Right lobe of liver (tissue), 6 donors: ENCODE measurements around the gene LEAP2. TPM values are rescaled to one million over a fixed set of nuclear protein-coding genes. Genes with fewer than 3 reads are reported as not detected.
A peak's percentile ranks its signal among the peaks of the same experiment; 100 is the strongest.

Experiments
- ATAC-seq, 4 donors: fragments of 200-7000 bp; cut with Tn5 transposase; one replicate each; pipeline ENCODE4 v1.9.1; 2020; ENCODE audit warnings: mild to moderate bottlenecking in 4 of 4, moderate library complexity in 4 of 4
- DNase-seq, 3 donors: peaks; one replicate each; pipeline ENCODE4 v3.0.0-alpha.2; 2020
- H3K27ac ChIP-seq, 3 donors: fragments of 200-600 bp; one replicate each; pipeline ENCODE4 v1.8.0; 2022
- H3K27me3 ChIP-seq, 2 donors: fragments of 200-600 bp; one replicate each; pipeline ENCODE4 v1.8.0; 2022
- H3K36me3 ChIP-seq, 4 donors: fragments of 200-600 bp; sonication (generic) in 1 of 4; one replicate each; pipeline versions ENCODE4 v1.5.1 to v1.8.0; 2017 to 2022; ENCODE audit warnings: control low read depth in 1 of 4
- H3K4me1 ChIP-seq, 4 donors: fragments of 200-600 bp; sonication (generic) in 1 of 4; one replicate each; pipeline versions ENCODE4 v1.5.1 to v1.8.0; 2017 to 2022; ENCODE audit warnings: control low read depth in 1 of 4
- H3K4me3 ChIP-seq, 3 donors: fragments of 200-600 bp; one replicate each; pipeline ENCODE4 v1.8.0; 2022
- H3K9me3 ChIP-seq, 4 donors: fragments of 200-600 bp; sonication (generic) in 1 of 4; one replicate each; pipeline versions ENCODE4 v1.5.1 to v1.8.0; 2017 to 2022; ENCODE audit warnings: control low read depth in 1 of 4
- POLR2A ChIP-seq: fragments of 450-650 bp; IDR thresholded peaks from one replicate; pipeline ENCODE4 v1.6.1; 2017; ENCODE audit warnings: antibody characterized with exemption, mild to moderate bottlenecking
- WGBS: methylation state at CpG from one replicate; pipeline ENCODE4 v1.1.6; 2018; ENCODE audit warnings: low coverage, low lambda C conversion rate; ENCODE audit not compliant: insufficient coverage; ENCODE audit errors: missing lambda C conversion rate; 5-methylcytosine and 5-hydroxymethylcytosine counted together
- intact Hi-C, 2 donors: fragments of 100-400 bp; cut with DNase I; formaldehyde crosslinking; loops; one replicate each; pipeline versions ENCODE4 v1.11.2 to v1.14.1; 2022
- total RNA-seq, 6 experiments: library from RNA; depleted of rRNA in 2 of 6; stranded (reverse); fragments of >200 nt in 2 of 6; fragmentation: NEBNext Ultra II Directional in 3 of 6; extraction: Animal tissue kit (Norgen Biotek cat#: 25700) in 3 of 6; gene quantifications; one replicate each; pipeline versions ENCODE4 v1.1.0 to v1.2.4, GENCODE V29; 2016 to 2023
- TF ChIP-seq, protein P1 (sequence below), 4 donors: fragments of 200-600 bp in 3 of 4; fragments of 450-650 bp in 1 of 4; IDR thresholded peaks; one replicate each; pipeline versions ENCODE4 v1.5.1 to v1.8.0; 2016 to 2022; ENCODE audit warnings: antibody characterized with exemption in 4 of 4, mild to moderate bottlenecking in 2 of 4
- donor health status: DM: no; HTN: yes; CAD: no.
- donor health status: DM: no; HTN: no; CAD: no.
- donor health status: DM: no; HTN: no; CAD: no.
- donor health status: DM: no; HTN: yes; CAD: no.
- donor health status: DM: no; HTN: yes; CAD: no.

The LEAP2 gene
- total RNA-seq, 6 experiments from 2014 or later = 120 to 439 (median 214) TPM

DNA sequence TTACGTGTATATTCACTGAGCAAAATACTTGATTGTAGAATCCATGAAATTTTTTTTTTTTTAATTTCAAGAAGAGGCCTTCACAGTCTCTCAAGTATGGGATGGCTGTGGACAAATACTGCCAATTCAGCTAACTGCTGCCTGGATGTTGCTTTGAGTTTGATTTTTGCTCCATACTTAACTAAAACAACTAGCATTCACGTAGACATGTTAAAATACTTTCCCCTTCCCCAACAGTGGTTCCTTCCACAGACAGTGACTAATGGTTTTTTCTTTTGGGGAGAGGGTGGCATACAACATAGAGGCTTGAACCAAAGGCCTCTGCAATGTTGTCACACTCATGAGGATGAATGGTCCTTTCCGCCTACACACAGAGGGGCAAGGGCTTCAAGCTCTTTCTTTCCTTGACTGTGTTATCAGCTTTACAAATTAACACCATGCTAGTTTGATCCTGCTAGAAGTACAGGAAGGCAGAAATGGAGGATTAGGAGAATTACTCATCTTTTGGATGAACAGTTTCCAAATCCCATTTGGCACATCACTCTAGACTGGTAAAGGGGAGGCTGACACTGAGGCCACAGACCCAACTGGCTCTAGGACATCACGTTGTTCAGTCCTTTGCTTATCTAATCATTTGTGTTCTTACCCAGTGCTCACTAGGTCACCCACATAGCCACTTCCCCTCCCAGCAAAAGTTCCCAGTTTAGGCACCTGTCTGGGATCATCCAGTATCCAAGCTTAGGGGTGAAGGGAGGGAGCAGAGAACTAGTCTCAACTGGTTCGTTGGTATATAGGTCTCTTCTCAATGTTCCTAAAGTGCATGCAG lies 1.8 kb upstream of the LEAP2 start:
- intact Hi-C loops = loop anchor here in 1 of 2 donors (5.0 kb wide), 1 partner anchor 34 kb away; no protein-coding TSS in a partner anchor
- Histone ChIP-seq H3K4me3 (no peak overlapping the region), H3K36me3 (peaks cover 2 to 40% (median 15%) of the 10 kb centered on the region in 4 donors), H3K4me1 (peaks cover 2 to 60% (median 24%) of the 10 kb centered on the region in 4 donors), H3K27ac (peak overlapping the region; percentile 61 to 96 (median 84)), H3K9me3 (no peaks in the 10 kb centered on the region), H3K27me3 (no peaks in the 10 kb centered on the region)
- ATAC-seq (peak in 1 of 4 donors; percentile 6), DNase-seq (no peak)
- WGBS = 67% methylated on average over 5 of the region's 5 CpGs
- peak; percentile 65 for TF ChIP-seq POLR2A
- TF ChIP-seq, protein P1, sequence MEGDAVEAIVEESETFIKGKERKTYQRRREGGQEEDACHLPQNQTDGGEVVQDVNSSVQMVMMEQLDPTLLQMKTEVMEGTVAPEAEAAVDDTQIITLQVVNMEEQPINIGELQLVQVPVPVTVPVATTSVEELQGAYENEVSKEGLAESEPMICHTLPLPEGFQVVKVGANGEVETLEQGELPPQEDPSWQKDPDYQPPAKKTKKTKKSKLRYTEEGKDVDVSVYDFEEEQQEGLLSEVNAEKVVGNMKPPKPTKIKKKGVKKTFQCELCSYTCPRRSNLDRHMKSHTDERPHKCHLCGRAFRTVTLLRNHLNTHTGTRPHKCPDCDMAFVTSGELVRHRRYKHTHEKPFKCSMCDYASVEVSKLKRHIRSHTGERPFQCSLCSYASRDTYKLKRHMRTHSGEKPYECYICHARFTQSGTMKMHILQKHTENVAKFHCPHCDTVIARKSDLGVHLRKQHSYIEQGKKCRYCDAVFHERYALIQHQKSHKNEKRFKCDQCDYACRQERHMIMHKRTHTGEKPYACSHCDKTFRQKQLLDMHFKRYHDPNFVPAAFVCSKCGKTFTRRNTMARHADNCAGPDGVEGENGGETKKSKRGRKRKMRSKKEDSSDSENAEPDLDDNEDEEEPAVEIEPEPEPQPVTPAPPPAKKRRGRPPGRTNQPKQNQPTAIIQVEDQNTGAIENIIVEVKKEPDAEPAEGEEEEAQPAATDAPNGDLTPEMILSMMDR (IDR thresholded peaks at IDR 0.05) = no peak

DNA sequence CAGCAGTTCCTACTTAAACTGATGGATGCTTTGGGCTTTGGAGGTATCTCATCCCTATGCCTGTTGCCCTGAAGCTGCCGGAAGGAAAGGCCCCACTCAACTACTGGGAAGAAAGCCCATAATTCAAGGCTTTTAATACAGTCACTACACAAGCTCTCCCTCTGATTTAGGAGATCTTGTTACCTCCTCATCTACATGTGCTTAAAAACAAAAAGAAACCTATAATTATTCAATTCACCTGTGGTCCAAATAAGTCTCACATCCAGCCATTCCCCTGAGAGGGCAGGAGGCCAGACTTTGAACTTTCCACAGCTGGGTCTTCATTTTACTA lies 715 bp upstream of the LEAP2 start:
- H3K4me1 ChIP-seq = peaks cover under 1 to 54% (median 22%) of the 10 kb centered on the region in 4 donors
- H3K9me3 ChIP-seq = no peaks in the 10 kb centered on the region
- 0% methylated on average over 1 of the region's 1 CpG for WGBS
- intact Hi-C loops = loop anchor here in 1 of 2 donors (5.0 kb wide), 1 partner anchor 35 kb away; no protein-coding TSS in a partner anchor
- TF ChIP-seq, protein P1 (IDR thresholded peaks at IDR 0.05) = no peak
- TF ChIP-seq POLR2A = no peak
- peaks cover 2 to 45% (median 17%) of the 10 kb centered on the region in 4 donors for H3K36me3 ChIP-seq
- peak overlapping the region; percentile 61 to 96 (median 84) for H3K27ac ChIP-seq
- H3K27me3 ChIP-seq = no peaks in the 10 kb centered on the region
- DNase-seq (peak in 1 of 3 donors; percentile 63), ATAC-seq (no peak)
- H3K4me3 ChIP-seq = peak overlapping the region in 1 of 3 donors; percentile 0

DNA sequence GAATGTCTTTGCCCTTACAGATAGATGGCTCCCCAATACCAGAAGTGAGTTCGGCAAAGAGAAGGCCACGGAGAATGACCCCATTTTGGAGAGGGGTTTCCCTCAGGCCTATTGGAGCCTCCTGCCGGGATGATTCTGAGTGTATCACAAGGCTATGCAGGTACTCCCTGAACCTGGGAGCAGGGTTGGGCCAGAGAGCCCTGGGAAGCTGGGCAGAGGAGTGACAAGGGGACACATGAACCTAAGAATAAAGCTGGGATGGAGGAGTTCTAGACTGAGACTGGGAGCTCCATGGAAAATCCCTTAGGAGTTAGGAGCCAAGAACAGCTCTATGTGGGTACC lies 433 bp downstream of the LEAP2 start:
- Histone ChIP-seq H3K27me3 (no peaks in the 10 kb centered on the region), H3K4me1 (peaks cover 0 to 42% (median 18%) of the 10 kb centered on the region in 4 donors), H3K36me3 (peaks cover 0 to 39% (median 15%) of the 10 kb centered on the region in 4 donors), H3K4me3 (peak overlapping the region; percentile 46 to 85 (median 69)), H3K27ac (peak overlapping the region; percentile 93 to 98 (median 96)), H3K9me3 (no peaks in the 10 kb centered on the region)
- 37% methylated on average over 2 of the region's 3 CpGs for WGBS
- TF ChIP-seq POLR2A = no peak
- TF ChIP-seq, protein P1 (IDR thresholded peaks at IDR 0.05) = no peak
- ATAC-seq (peak; percentile 0 to 38 (median 2)), DNase-seq (peak in 1 of 3 donors; percentile 53)
- intact Hi-C loops = loop anchor here in 1 of 2 donors (5.0 kb wide), 1 partner anchor 37 kb away; no protein-coding TSS in a partner anchor

DNA sequence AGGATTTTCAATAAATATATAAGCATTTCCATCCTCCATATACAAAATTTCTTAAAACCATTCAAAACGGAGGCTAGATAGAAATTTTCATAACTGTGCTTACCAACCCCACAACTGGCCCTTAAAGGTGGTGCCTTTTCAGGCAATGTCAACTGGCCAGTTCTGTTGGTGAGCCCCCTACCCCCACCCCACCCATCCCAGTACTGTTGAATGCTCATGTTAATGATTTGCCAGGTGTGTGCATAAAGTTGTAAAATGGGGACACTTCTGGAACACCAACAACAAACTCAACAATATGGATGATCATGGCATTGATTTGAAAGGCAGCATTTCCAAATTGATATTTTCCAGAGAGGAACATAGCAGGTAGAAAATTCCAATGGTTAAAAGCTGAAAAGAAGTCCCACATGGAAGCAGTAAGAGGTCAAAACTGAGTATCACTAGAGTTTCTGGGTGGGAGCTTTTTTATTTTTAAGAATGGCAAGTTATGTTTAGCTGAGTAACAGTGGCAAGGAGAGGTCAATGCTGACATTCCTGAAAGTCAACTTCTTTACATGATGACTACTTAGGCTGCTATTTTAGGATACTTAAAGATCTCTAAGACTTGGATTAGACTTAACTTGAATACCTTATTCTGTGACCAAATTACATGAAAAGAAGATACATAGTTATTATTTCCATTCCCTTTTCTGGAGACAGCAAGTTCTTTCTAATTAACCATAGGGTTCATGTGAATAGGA lies 2.7 kb downstream of the LEAP2 start:
- Histone ChIP-seq H3K9me3 (no peaks in the 10 kb centered on the region), H3K27me3 (no peaks in the 10 kb centered on the region), H3K4me1 (peaks cover 0 to 24% (median 10%) of the 10 kb centered on the region in 4 donors), H3K4me3 (peak overlapping the region in 2 of 3 donors; percentile 69 to 85), H3K27ac (peak overlapping the region; percentile 93 to 98 (median 96)), H3K36me3 (peaks cover 0 to 57% (median 23%) of the 10 kb centered on the region in 4 donors)
- intact Hi-C loops = no loop called here
- WGBS = 24% methylated on average over 1 of the region's 1 CpG
- TF ChIP-seq, protein P1 (IDR thresholded peaks at IDR 0.05) = no peak
- no peak for TF ChIP-seq POLR2A
- DNase-seq (peak in 1 of 3 donors; percentile 44), ATAC-seq (peak in 3 of 4 donors; percentile 29 to 52 (median 29))
